Right lobe of liver (tissue), 6 donors: ENCODE data around the gene TCF25. TPM values are rescaled to one million over a fixed set of nuclear protein-coding genes. Genes with fewer than 3 reads are reported as not detected.
A peak's percentile ranks its signal among the peaks of the same experiment; 100 is the strongest.

Experiments
- ATAC-seq, 4 donors: fragments of 200-7000 bp; cut with Tn5 transposase; one replicate each; pipeline ENCODE4 v1.9.1; 2020; ENCODE audit warnings: mild to moderate bottlenecking in 4 of 4, moderate library complexity in 4 of 4
- DNase-seq, 3 donors: peaks; one replicate each; pipeline ENCODE4 v3.0.0-alpha.2; 2020
- H3K27ac ChIP-seq, 3 donors: fragments of 200-600 bp; one replicate each; pipeline ENCODE4 v1.8.0; 2022
- H3K27me3 ChIP-seq, 2 donors: fragments of 200-600 bp; one replicate each; pipeline ENCODE4 v1.8.0; 2022
- H3K36me3 ChIP-seq, 4 donors: fragments of 200-600 bp; sonication (generic) in 1 of 4; one replicate each; pipeline versions ENCODE4 v1.5.1 to v1.8.0; 2017 to 2022; ENCODE audit warnings: control low read depth in 1 of 4
- H3K4me1 ChIP-seq, 4 donors: fragments of 200-600 bp; sonication (generic) in 1 of 4; one replicate each; pipeline versions ENCODE4 v1.5.1 to v1.8.0; 2017 to 2022; ENCODE audit warnings: control low read depth in 1 of 4
- H3K4me3 ChIP-seq, 3 donors: fragments of 200-600 bp; one replicate each; pipeline ENCODE4 v1.8.0; 2022
- H3K9me3 ChIP-seq, 4 donors: fragments of 200-600 bp; sonication (generic) in 1 of 4; one replicate each; pipeline versions ENCODE4 v1.5.1 to v1.8.0; 2017 to 2022; ENCODE audit warnings: control low read depth in 1 of 4
- POLR2A ChIP-seq: fragments of 450-650 bp; IDR thresholded peaks from one replicate; pipeline ENCODE4 v1.6.1; 2017; ENCODE audit warnings: antibody characterized with exemption, mild to moderate bottlenecking
- WGBS: methylation state at CpG from one replicate; pipeline ENCODE4 v1.1.6; 2018; ENCODE audit warnings: low coverage, low lambda C conversion rate; ENCODE audit not compliant: insufficient coverage; ENCODE audit errors: missing lambda C conversion rate; 5-methylcytosine and 5-hydroxymethylcytosine counted together
- intact Hi-C, 2 donors: fragments of 100-400 bp; cut with DNase I; formaldehyde crosslinking; loops; one replicate each; pipeline versions ENCODE4 v1.11.2 to v1.14.1; 2022
- total RNA-seq, 6 experiments: library from RNA; depleted of rRNA in 2 of 6; stranded (reverse); fragments of >200 nt in 2 of 6; fragmentation: NEBNext Ultra II Directional in 3 of 6; extraction: Animal tissue kit (Norgen Biotek cat#: 25700) in 3 of 6; gene quantifications; one replicate each; pipeline versions ENCODE4 v1.1.0 to v1.2.4, GENCODE V29; 2016 to 2023
- TF ChIP-seq, protein P1 (sequence below), 4 donors: fragments of 200-600 bp in 3 of 4; fragments of 450-650 bp in 1 of 4; IDR thresholded peaks; one replicate each; pipeline versions ENCODE4 v1.5.1 to v1.8.0; 2016 to 2022; ENCODE audit warnings: antibody characterized with exemption in 4 of 4, mild to moderate bottlenecking in 2 of 4
- donor health status: DM: no; HTN: yes; CAD: no.
- donor health status: DM: no; HTN: no; CAD: no.
- donor health status: DM: no; HTN: no; CAD: no.
- donor health status: DM: no; HTN: yes; CAD: no.
- donor health status: DM: no; HTN: yes; CAD: no.

TCF25 gene
- total RNA-seq, 6 experiments from 2014 or later: 66.6 to 91.6 (median 77.9) TPM

DNA sequence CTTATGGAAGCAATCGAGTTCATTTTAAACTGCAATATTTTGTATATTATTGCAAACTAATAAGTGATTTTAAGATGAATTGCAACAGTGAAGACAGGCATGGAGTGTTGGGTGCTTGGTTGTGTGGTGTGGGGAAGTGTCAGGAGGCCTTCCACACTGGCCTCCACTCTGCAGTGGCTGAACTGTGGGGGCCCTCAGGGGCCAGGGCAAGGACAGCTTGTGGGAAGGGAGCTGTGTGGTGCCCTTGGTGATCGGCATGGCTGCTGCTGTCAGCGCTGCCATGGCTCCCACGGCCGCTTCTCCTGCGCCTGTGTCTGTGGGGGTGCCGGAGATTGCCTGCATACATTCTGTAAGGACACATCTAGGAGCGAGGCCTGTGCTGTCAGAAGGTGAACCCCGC is 19.2 kb downstream of the TCF25 start:
- Histone ChIP-seq H3K36me3 (peaks cover 0 to 92% (median 32%) of the 10 kb centered on the region in 4 donors), H3K4me1 (no peaks in the 10 kb centered on the region), H3K27ac (no peak overlapping the region), H3K9me3 (no peaks in the 10 kb centered on the region), H3K27me3 (no peaks in the 10 kb centered on the region), H3K4me3 (no peak overlapping the region)
- intact Hi-C loops: no loop called here
- TF ChIP-seq POLR2A: no peak
- TF ChIP-seq, protein P1, sequence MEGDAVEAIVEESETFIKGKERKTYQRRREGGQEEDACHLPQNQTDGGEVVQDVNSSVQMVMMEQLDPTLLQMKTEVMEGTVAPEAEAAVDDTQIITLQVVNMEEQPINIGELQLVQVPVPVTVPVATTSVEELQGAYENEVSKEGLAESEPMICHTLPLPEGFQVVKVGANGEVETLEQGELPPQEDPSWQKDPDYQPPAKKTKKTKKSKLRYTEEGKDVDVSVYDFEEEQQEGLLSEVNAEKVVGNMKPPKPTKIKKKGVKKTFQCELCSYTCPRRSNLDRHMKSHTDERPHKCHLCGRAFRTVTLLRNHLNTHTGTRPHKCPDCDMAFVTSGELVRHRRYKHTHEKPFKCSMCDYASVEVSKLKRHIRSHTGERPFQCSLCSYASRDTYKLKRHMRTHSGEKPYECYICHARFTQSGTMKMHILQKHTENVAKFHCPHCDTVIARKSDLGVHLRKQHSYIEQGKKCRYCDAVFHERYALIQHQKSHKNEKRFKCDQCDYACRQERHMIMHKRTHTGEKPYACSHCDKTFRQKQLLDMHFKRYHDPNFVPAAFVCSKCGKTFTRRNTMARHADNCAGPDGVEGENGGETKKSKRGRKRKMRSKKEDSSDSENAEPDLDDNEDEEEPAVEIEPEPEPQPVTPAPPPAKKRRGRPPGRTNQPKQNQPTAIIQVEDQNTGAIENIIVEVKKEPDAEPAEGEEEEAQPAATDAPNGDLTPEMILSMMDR (IDR thresholded peaks at IDR 0.05): no peak
- 89% methylated on average over 1 of the region's 9 CpGs for WGBS
- DNase-seq (no peak), ATAC-seq (no peak)

DNA sequence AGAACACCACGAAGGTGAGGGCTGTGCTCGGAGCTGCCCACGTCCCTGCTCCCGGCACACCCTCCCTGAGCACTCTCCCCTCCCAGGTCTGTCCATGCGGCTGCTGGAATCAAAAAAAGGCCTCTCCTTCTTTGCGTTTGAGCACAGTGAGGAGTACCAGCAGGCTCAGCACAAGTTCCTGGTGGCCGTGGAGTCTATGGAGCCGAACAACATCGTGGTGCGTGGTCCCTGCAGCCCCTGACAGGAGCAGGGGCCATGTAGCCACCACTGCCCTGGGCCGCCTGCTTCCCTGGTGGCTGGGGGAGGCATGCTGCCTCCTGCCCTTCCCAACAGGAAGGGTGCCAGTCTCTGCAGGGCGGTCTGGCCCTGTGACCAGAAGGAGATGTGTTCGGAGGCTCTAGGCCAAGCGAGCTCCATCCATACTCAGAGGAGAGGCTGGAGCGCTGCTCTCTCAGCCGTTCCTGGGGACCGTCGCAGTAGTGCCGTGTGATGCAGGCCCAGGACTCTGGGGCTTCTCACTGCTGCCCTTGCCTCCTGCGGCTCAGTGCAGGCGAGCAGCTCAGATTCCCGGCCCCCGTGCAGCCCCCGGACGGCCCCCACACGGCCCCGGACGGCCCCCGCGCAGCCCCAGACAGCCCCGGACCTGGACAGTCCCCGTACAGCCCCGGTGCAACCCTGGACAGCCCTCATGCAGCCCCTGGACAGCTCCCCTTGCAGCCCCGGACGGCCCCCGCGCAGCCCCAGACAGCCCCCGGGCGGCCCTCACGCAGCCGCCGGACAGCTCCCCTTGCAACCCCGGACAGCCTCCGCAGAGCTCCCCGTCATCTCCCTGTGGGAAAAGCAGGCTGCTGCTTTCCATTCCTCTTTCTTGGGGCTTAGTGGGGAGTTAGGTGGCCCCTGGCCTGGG is 20.5 kb downstream of the TCF25 start:
- intact Hi-C loops: no loop called here
- TF ChIP-seq, protein P1 (IDR thresholded peaks at IDR 0.05): no peak
- TF ChIP-seq POLR2A: no peak
- WGBS: no CpG with 5 or more reads among the region's 45 CpGs
- DNase-seq (no peak), ATAC-seq (peak in 1 of 4 donors; percentile 14)
- H3K4me3 ChIP-seq: no peak overlapping the region
- H3K4me1 ChIP-seq: no peaks in the 10 kb centered on the region
- peaks cover 0 to 86% (median 30%) of the 10 kb centered on the region in 4 donors for H3K36me3 ChIP-seq
- H3K27ac ChIP-seq: no peak overlapping the region
- no peaks in the 10 kb centered on the region for H3K27me3 ChIP-seq
- no peaks in the 10 kb centered on the region for H3K9me3 ChIP-seq

DNA sequence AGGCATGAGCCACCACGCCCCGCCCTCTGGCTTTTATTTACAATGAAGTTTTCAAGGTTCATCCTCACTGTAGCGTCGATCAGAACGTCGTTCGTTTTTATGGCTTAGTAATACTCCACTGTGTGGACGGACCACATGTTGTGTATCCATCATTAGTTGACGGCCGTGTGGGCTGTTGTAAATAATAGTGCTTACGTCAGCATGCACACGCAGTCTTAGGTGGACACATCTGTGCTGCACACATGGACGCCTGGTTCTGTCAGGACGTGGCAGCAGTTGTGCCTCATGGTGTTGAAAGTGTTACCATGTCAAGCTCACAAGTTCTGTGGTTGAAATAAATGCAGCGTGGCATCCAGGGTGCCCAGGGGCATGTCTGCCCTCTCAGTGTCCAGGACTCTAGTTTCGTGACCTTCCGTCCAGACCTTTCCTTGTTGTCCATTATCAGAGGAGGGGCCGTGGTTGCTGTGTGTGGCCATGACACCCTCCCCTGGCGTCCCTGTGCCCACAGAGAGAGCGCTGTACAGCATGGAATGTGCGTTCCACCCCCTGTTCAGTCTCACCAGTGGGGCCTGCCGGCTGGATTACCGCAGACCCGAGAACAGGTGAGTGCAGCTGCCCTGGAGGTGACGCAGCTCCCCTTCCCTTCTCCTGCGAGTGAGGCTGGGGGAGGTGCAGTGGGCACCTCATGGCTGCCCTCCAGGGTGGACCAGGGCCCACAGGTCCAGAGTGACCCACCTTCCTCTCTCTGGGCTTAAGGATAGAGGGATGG is 22.3 kb downstream of the TCF25 start:
- WGBS: 90% methylated on average over 13 of the region's 26 CpGs
- TF ChIP-seq, protein P1 (IDR thresholded peaks at IDR 0.05): no peak
- TF ChIP-seq POLR2A: no peak
- no peaks in the 10 kb centered on the region for H3K9me3 ChIP-seq
- H3K27ac ChIP-seq: no peak overlapping the region
- intact Hi-C loops: no loop called here
- ATAC-seq: no peak
- peaks cover 0 to 87% (median 32%) of the 10 kb centered on the region in 4 donors for H3K36me3 ChIP-seq
- DNase-seq: no peak
- H3K4me1 ChIP-seq: no peaks in the 10 kb centered on the region
- H3K4me3 ChIP-seq: no peak overlapping the region
- H3K27me3 ChIP-seq: no peaks in the 10 kb centered on the region

DNA sequence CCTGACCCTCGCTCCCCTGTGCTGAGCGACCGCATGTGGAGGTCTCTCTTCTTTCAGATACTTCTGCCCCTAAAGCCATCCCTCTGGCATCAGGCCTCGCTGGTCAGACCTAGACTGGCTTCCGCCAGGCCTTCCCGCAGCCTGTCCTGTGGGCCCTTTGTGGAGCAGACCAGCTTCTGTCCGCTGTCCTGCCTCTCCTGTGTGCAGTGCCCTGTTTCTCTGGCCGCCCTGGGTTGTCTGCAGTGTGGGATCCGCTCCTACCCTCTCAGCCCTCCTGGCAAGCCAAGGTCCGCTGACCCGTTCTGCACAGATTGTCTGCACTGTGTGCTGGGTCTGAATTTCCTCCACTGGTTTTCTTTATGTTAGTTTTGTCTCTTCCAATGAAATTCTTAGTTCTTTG is 23.8 kb downstream of the TCF25 start:
- Histone ChIP-seq H3K27ac (no peak overlapping the region), H3K27me3 (no peaks in the 10 kb centered on the region), H3K4me1 (no peaks in the 10 kb centered on the region), H3K36me3 (peaks cover 0 to 80% (median 29%) of the 10 kb centered on the region in 4 donors), H3K4me3 (no peak overlapping the region), H3K9me3 (no peaks in the 10 kb centered on the region)
- no peak for ATAC-seq
- no peak for DNase-seq
- WGBS: 97% methylated on average over 5 of the region's 11 CpGs
- TF ChIP-seq, protein P1 (IDR thresholded peaks at IDR 0.05): no peak
- no peak for TF ChIP-seq POLR2A
- intact Hi-C loops: no loop called here
